H9 (cell line): ENCODE results near the gene AKT1. TPM values are rescaled to one million over a fixed set of nuclear protein-coding genes. Genes with fewer than 3 reads are reported as not detected.

Experiments used
- DNase-seq: peaks from one replicate; pipeline ENCODE4 v3.0.0-alpha.2; 2017
- H2AFZ ChIP-seq: one replicate; pipeline ENCODE4 v1.6.1; 2013; ENCODE audit warnings: mild to moderate bottlenecking, low read length, control low read depth, moderate library complexity
- H2AK5ac ChIP-seq: 2 replicates; pipeline ENCODE4 v1.6.1; 2013; ENCODE audit warnings: low read length, control low read depth, mixed read lengths; ENCODE audit not compliant: insufficient read length
- H2BK120ac ChIP-seq: one replicate; pipeline ENCODE4 v1.6.1; 2013; ENCODE audit warnings: low read depth, mild to moderate bottlenecking, low read length, control low read depth, inconsistent platforms; ENCODE audit not compliant: poor library complexity, severe bottlenecking
- H2BK12ac ChIP-seq: 2 replicates; pipeline ENCODE4 v1.6.1; 2013; ENCODE audit warnings: low read length, control low read depth, mixed read lengths, low read depth; ENCODE audit not compliant: insufficient read length
- H2BK15ac ChIP-seq: 2 replicates; pipeline ENCODE4 v1.6.1; 2013; ENCODE audit warnings: low read depth, low read length, control low read depth
- H2BK20ac ChIP-seq: one replicate; pipeline ENCODE4 v1.6.1; 2013; ENCODE audit warnings: low read depth, mild to moderate bottlenecking, low read length, control low read depth, inconsistent platforms; ENCODE audit not compliant: poor library complexity, severe bottlenecking
- H2BK5ac ChIP-seq: 2 replicates; pipeline ENCODE4 v1.6.1; 2013; ENCODE audit warnings: low read length, control low read depth, mixed read lengths; ENCODE audit not compliant: insufficient read length
- H3K14ac ChIP-seq: 2 replicates; pipeline ENCODE4 v1.6.1; 2013; ENCODE audit warnings: low read length, control low read depth; ENCODE audit not compliant: insufficient read depth
- H3K18ac ChIP-seq: 2 replicates; pipeline ENCODE4 v1.6.1; 2013; ENCODE audit warnings: low read depth, mild to moderate bottlenecking, mixed read lengths, low read length, control low read depth; ENCODE audit not compliant: insufficient read length
- H3K23ac ChIP-seq: 2 replicates; pipeline ENCODE4 v1.6.1; 2013; ENCODE audit warnings: low read length, control low read depth, mixed read lengths, low read depth; ENCODE audit not compliant: insufficient read length
- H3K23me2 ChIP-seq: 2 replicates; pipeline ENCODE4 v1.6.1; 2013; ENCODE audit warnings: low read depth, mild to moderate bottlenecking, mixed read lengths, low read length, control low read depth; ENCODE audit not compliant: insufficient read length, poor library complexity, severe bottlenecking
- H3K27ac ChIP-seq: 2 replicates; pipeline ENCODE4 v1.5.1; 2013; ENCODE audit warnings: low read length, control low read depth, mixed read lengths, low read depth; ENCODE audit not compliant: insufficient read length
- H3K27me3 ChIP-seq: 2 replicates; pipeline ENCODE4 v1.6.1; 2013; ENCODE audit warnings: low read length, control low read depth, inconsistent platforms; ENCODE audit not compliant: insufficient read depth
- H3K4ac ChIP-seq: 2 replicates; pipeline ENCODE4 v1.6.1; 2013; ENCODE audit warnings: low read depth, mild to moderate bottlenecking, control low read depth, inconsistent platforms, low read length, moderate library complexity
- H3K4me1 ChIP-seq: 2 replicates; pipeline ENCODE4 v1.6.1; 2013; ENCODE audit warnings: low read length, control low read depth, inconsistent platforms; ENCODE audit not compliant: insufficient read depth
- H3K4me2 ChIP-seq: 2 replicates; pipeline ENCODE4 v1.6.1; 2013; ENCODE audit warnings: low read length, control low read depth, mixed read lengths; ENCODE audit not compliant: insufficient read length, insufficient read depth
- H3K56ac ChIP-seq: 2 replicates; pipeline ENCODE4 v1.6.1; 2013; ENCODE audit warnings: low read depth, mild to moderate bottlenecking, mixed read lengths, low read length, control low read depth; ENCODE audit not compliant: insufficient read length
- H3K79me1 ChIP-seq: 2 replicates; pipeline ENCODE4 v1.6.1; 2013; ENCODE audit warnings: low read depth, mild to moderate bottlenecking, moderate library complexity, low read length, control low read depth, inconsistent platforms; ENCODE audit not compliant: insufficient read depth, poor library complexity, severe bottlenecking
- H3K79me2 ChIP-seq: 2 replicates; pipeline ENCODE4 v1.6.1; 2013; ENCODE audit warnings: low read length, control low read depth, inconsistent platforms; ENCODE audit not compliant: insufficient read depth
- H3K9ac ChIP-seq: 2 replicates; pipeline ENCODE4 v1.6.1; 2013; ENCODE audit warnings: low read length, control low read depth, mixed read lengths; ENCODE audit not compliant: insufficient read length; ENCODE audit errors: extremely low read depth
- H3K9me3 ChIP-seq: one replicate; pipeline ENCODE4 v1.6.1; 2013; ENCODE audit warnings: low read depth, low read length, inconsistent platforms; ENCODE audit not compliant: control insufficient read depth
- H3T11ph ChIP-seq: one replicate; pipeline ENCODE4 v1.6.1; 2013; ENCODE audit warnings: mild to moderate bottlenecking, low read length, control low read depth, inconsistent platforms
- H4K20me1 ChIP-seq: one replicate; pipeline ENCODE4 v1.6.1; 2013; ENCODE audit not compliant: control insufficient read depth, insufficient read length, insufficient read depth
- H4K5ac ChIP-seq: 2 replicates; pipeline ENCODE4 v1.6.1; 2013; ENCODE audit warnings: low read depth, mild to moderate bottlenecking, mixed read lengths, low read length, control low read depth; ENCODE audit not compliant: insufficient read length
- H4K8ac ChIP-seq: replicated peaks from 2 replicates; pipeline ENCODE4 v1.6.1; 2013; ENCODE audit warnings: low read length, control low read depth, mixed read lengths, low read depth; ENCODE audit not compliant: insufficient read length
- H4K91ac ChIP-seq: 2 replicates; pipeline ENCODE4 v1.6.1; 2013; ENCODE audit warnings: low read depth, mild to moderate bottlenecking, moderate library complexity, mixed read lengths, low read length, control low read depth; ENCODE audit not compliant: insufficient read length
- H3K27ac Mint-ChIP-seq, 3 experiments: 2 replicates in 2 of 3; 3 replicates in 1 of 3; pipeline ENCODE4 v1.8.0; 2020 to 2021; ENCODE audit warnings: mixed read lengths in 3 of 3, mild to moderate bottlenecking in 1 of 3, moderate library complexity in 1 of 3
- H3K27me3 Mint-ChIP-seq: 2 replicates; pipeline ENCODE4 v1.8.0; 2021; ENCODE audit warnings: low read depth, mild to moderate bottlenecking, moderate library complexity, mixed read lengths
- H3K36me3 Mint-ChIP-seq, 3 experiments: 2 replicates in 2 of 3; 3 replicates in 1 of 3; pipeline ENCODE4 v1.8.0; 2020 to 2021; ENCODE audit warnings: low read depth in 3 of 3, mixed read lengths in 3 of 3; ENCODE audit not compliant: insufficient read depth in 1 of 3
- H3K4me1 Mint-ChIP-seq, 2 experiments: 2 replicates each; pipeline ENCODE4 v1.8.0; 2020; ENCODE audit warnings: mixed read lengths in 2 of 2
- H3K4me3 Mint-ChIP-seq, 2 experiments: 2 replicates in 1 of 2; 3 replicates in 1 of 2; pipeline ENCODE4 v1.8.0; 2020 to 2021; ENCODE audit warnings: mild to moderate bottlenecking in 2 of 2, mixed read lengths in 2 of 2, moderate library complexity in 1 of 2
- H3K9me3 Mint-ChIP-seq, 2 experiments: 2 replicates in 1 of 2; 3 replicates in 1 of 2; pipeline ENCODE4 v1.8.0; 2020; ENCODE audit warnings: mild to moderate bottlenecking in 2 of 2, mixed read lengths in 2 of 2, moderate library complexity in 1 of 2
- WGBS: extraction: QIAGEN DNeasy Blood & Tissue Kit; methylation state at CpG from one replicate; pipeline ENCODE4 v1.1.7; 2013; ENCODE audit warnings: missing lambda C conversion rate, low lambda C conversion rate, mixed read lengths; ENCODE audit not compliant: insufficient read length; ENCODE audit errors: extremely low coverage; 5-methylcytosine and 5-hydroxymethylcytosine counted together
- total RNA-seq: library from RNA; stranded (reverse); gene quantifications from 2 replicates; pipeline ENCODE4 v1.2.1, GENCODE V29; 2021
- TF ChIP-seq, protein P1 (sequence below): fragments of 200-600 bp; sonication (generic); conservative IDR thresholded peaks from 3 replicates; pipeline ENCODE4 v1.8.0; 2021; ENCODE audit warnings: antibody characterized with exemption, mild to moderate bottlenecking

The AKT1 gene
- total RNA-seq, 1 experiment from 2014 or later = 101 TPM

DNA sequence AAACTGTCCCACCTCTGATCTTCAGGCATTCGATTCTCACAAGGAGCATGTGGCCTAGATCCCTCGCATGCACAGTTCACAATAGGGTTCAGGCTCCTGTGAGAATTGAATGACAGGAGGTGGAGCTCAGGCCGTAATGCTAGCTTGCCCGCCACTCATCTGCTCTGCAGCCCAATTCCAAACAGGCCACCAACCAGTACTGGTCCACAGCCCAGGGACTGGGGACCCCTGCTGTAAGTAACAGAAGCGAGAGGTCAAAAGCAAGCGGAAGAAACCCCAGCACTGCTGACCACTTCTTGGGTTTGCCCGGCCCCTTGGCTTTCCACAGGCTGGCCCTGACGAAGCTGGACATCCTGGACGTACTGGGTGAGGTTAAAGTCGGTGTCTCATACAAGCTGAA lies 51.1 kb downstream of the AKT1 start:
- peaks cover 3 to 26% (median 4%) of the 10 kb centered on the region in 3 experiments; a peak in 6 of 7 replicates for H3K36me3 Mint-ChIP-seq
- Histone ChIP-seq H2BK120ac (no peak overlapping the region), H3K27ac (no peak overlapping the region), H4K8ac (no peak overlapping the region), H2BK15ac (no peak overlapping the region), H2AFZ (no peak overlapping the region), H3K79me1 (no peaks in the 10 kb centered on the region), H3K9me3 (peaks cover 2% of the 10 kb centered on the region), H3K56ac (no peak overlapping the region), H3K14ac (no peak overlapping the region), H4K91ac (no peak overlapping the region), H4K20me1 (no peaks in the 10 kb centered on the region), H3K18ac (no peak overlapping the region), H3K9ac (no peak overlapping the region), H3K4me2 (no peak overlapping the region), H2BK12ac (no peak overlapping the region), H2BK5ac (no peak overlapping the region), H3K4me1 (no peaks in the 10 kb centered on the region), H3K23me2 (no peaks in the 10 kb centered on the region), H4K5ac (no peak overlapping the region), H2BK20ac (no peak overlapping the region), H3K23ac (no peak overlapping the region), H3K27me3 (no peaks in the 10 kb centered on the region), H3T11ph (no peak overlapping the region), H3K4ac (no peak overlapping the region), H2AK5ac (no peak overlapping the region), H3K79me2 (no peaks in the 10 kb centered on the region)
- no peak for DNase-seq
- TF ChIP-seq, protein P1, sequence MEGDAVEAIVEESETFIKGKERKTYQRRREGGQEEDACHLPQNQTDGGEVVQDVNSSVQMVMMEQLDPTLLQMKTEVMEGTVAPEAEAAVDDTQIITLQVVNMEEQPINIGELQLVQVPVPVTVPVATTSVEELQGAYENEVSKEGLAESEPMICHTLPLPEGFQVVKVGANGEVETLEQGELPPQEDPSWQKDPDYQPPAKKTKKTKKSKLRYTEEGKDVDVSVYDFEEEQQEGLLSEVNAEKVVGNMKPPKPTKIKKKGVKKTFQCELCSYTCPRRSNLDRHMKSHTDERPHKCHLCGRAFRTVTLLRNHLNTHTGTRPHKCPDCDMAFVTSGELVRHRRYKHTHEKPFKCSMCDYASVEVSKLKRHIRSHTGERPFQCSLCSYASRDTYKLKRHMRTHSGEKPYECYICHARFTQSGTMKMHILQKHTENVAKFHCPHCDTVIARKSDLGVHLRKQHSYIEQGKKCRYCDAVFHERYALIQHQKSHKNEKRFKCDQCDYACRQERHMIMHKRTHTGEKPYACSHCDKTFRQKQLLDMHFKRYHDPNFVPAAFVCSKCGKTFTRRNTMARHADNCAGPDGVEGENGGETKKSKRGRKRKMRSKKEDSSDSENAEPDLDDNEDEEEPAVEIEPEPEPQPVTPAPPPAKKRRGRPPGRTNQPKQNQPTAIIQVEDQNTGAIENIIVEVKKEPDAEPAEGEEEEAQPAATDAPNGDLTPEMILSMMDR = no peak
- no peak overlapping the region for H3K27ac Mint-ChIP-seq
- H3K4me3 Mint-ChIP-seq = no peak overlapping the region
- peaks cover 2% of the 10 kb centered on the region for H3K27me3 Mint-ChIP-seq
- peaks cover 4 to 7% of the 10 kb centered on the region in 2 experiments for H3K4me1 Mint-ChIP-seq
- no CpG with 5 or more reads among the region's 10 CpGs for whole genome bisulfite sequencing
- H3K9me3 Mint-ChIP-seq = no peaks in the 10 kb centered on the region
